Measurements from ENCODE around the gene CTDSP1.
A peak's percentile ranks its signal among the peaks of the same experiment; 100 is the strongest.

The CTDSP1 gene

GRCh38 chr2:218400167-218400929 is 680 bp downstream of the CTDSP1 start:
- DNase-seq = no peak

GRCh38 chr2:218400930-218401881 is 1.5 kb downstream of the CTDSP1 start:
- DNase-seq = no peak

GRCh38 chr2:218401890-218402289 is 2.2 kb downstream of the CTDSP1 start:
- DNase-seq = no peak

GRCh38 chr2:218402491-218402901 is 2.8 kb downstream of the CTDSP1 start:
- DNase-seq = no peak

GRCh38 chr2:218402911-218403411 is 3.3 kb downstream of the CTDSP1 start:
- DNase-seq = no peak

- no peak for DNase-seq
These were observed 4.1 kb downstream of the CTDSP1 start for GRCh38 chr2:218403810-218404209.

- no peak for DNase-seq
These were observed 4.8 kb downstream of the CTDSP1 start for GRCh38 chr2:218404351-218405085.

- no peak for DNase-seq
These were observed 5.5 kb downstream of the CTDSP1 start for GRCh38 chr2:218405086-218405745.

- DNase-seq = no peak
These were observed 6.1 kb downstream of the CTDSP1 start for GRCh38 chr2:218405746-218406208.

- peak; percentile 97 for DNase-seq
These were observed 6.7 kb downstream of the CTDSP1 start for GRCh38 chr2:218406209-218406948.

- DNase-seq = peak; percentile 66
These were observed 7.4 kb downstream of the CTDSP1 start for GRCh38 chr2:218406949-218407618.

GRCh38 chr2:218407717-218408116 is 8.0 kb downstream of the CTDSP1 start:
- no peak for DNase-seq

- DNase-seq = no peak
These were observed 18.7 kb downstream of the CTDSP1 start for GRCh38 chr2:218418321-218418716.

- DNase-seq = no peak
These were observed 19.2 kb downstream of the CTDSP1 start, which contains the start of gene VIL1 for GRCh38 chr2:218418717-218419458. VIL1 (plus strand) TSS chr2:218419123; CDS start chr2:218423779, 4,656 bp downstream.

- no peak for DNase-seq
These were observed 20.1 kb downstream of the CTDSP1 start for GRCh38 chr2:218419630-218420216.

- DNase-seq = no peak
These were observed 21.4 kb downstream of the CTDSP1 start for GRCh38 chr2:218421027-218421426.

- DNase-seq = no peak
These were observed 22.9 kb downstream of the CTDSP1 start for GRCh38 chr2:218422403-218423086.

- no peak for DNase-seq
These were observed 23.9 kb downstream of the CTDSP1 start for GRCh38 chr2:218423584-218423983.

- DNase-seq = no peak
These were observed 25.9 kb downstream of the CTDSP1 start for GRCh38 chr2:218425531-218425930.

Measured in activated gamma-delta T cell treated with Interleukin-2 at 50 U/mL for 16 hours (primary cell).